Astrocyte of the spinal cord (primary cell): ENCODE measurements around the gene OR1L8.
"Not testable (repeated sequence)": the region's sequence is repeated elsewhere in the genome, so short reads cannot be mapped to it uniquely, and the experiment has no call there.

ENCODE experiments used
- DNase-seq: peaks from one replicate; pipeline ENCODE4 v3.0.0; 2011; ENCODE audit warnings: low read depth, low spot score
- H3K4me3 ChIP-seq: 2 replicates; pipeline ENCODE4 v1.5.1; 2011; ENCODE audit warnings: low read depth, mild to moderate bottlenecking, low read length, moderate library complexity
- in situ Hi-C: cut with HindIII; loops from 2 replicates; pipeline ENCODE4 v1.10.0; 2017; ENCODE audit warnings: low sequenced_read_pairs
- TF ChIP-seq, protein P1 (sequence below): IDR thresholded peaks from 2 replicates; pipeline ENCODE4 v1.5.1; 2012; ENCODE audit warnings: low read depth, mild to moderate bottlenecking, low read length, inconsistent platforms

The OR1L8 gene, protein sequence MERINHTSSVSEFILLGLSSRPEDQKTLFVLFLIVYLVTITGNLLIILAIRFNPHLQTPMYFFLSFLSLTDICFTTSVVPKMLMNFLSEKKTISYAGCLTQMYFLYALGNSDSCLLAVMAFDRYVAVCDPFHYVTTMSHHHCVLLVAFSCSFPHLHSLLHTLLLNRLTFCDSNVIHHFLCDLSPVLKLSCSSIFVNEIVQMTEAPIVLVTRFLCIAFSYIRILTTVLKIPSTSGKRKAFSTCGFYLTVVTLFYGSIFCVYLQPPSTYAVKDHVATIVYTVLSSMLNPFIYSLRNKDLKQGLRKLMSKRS

GRCh38 chr9:122583284-122583683, at the start of gene OR1L8:
Gene OR1L8 (minus strand): TSS chr9:122583384. CDS start chr9:122568477, 14,907 bp downstream.
- in situ Hi-C loops, DNase-seq, H3K4me3 ChIP-seq: not testable (repeated sequence)

DNA sequence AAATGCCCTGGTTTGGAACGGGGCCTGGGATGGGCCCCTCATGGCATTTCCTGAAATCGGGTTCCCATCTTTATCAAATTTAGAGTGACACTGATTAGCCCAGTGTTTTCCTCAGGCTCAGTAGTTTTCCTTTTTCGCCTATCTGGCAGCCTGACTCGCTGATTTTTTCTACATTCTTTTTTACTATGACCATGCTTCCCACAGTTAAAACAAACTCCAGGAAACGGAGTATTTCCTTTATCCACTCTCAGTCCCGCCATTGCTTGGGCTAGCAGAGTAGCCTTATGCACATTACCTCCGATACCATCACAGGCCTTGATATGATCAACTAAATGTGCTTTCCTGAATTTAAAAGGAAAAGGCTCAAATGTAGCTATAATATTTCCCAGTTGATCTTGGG, 36.8 kb upstream of the OR1L8 start:
- no peak for DNase-seq
- TF ChIP-seq, protein P1, sequence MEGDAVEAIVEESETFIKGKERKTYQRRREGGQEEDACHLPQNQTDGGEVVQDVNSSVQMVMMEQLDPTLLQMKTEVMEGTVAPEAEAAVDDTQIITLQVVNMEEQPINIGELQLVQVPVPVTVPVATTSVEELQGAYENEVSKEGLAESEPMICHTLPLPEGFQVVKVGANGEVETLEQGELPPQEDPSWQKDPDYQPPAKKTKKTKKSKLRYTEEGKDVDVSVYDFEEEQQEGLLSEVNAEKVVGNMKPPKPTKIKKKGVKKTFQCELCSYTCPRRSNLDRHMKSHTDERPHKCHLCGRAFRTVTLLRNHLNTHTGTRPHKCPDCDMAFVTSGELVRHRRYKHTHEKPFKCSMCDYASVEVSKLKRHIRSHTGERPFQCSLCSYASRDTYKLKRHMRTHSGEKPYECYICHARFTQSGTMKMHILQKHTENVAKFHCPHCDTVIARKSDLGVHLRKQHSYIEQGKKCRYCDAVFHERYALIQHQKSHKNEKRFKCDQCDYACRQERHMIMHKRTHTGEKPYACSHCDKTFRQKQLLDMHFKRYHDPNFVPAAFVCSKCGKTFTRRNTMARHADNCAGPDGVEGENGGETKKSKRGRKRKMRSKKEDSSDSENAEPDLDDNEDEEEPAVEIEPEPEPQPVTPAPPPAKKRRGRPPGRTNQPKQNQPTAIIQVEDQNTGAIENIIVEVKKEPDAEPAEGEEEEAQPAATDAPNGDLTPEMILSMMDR: no peak
- no peak overlapping the region for H3K4me3 ChIP-seq
- in situ Hi-C loops: no loop called here

DNA sequence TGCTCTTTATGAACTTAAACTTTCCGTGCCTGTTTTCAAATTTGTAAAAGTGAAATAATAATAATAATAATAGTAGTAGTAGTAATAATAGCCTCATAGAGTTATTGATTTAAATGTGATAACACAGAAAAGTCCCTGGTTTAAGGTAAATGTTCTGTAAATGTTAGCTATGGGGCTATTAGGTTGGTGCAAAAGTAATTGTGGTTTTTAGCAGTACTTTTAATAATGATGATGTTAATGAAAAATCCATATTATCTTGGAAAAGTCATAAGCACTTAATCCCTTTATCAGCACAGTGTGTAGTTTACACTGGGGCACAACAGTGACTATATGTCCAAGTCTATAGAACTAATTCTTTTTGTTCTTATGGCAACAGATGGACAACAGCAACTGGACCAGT, 31.2 kb upstream of the OR1L8 start, which contains the start of gene OR1Q1:
Gene OR1Q1, plus strand, starts transcription at position 377 of the 400 bp plus-strand sequence. Its CDS starts 0 bp downstream, at position 377.
- DNase-seq: no peak
- TF ChIP-seq, protein P1: no peak
- H3K4me3 ChIP-seq: no peak within 1 kb of the TSS
- in situ Hi-C loops: no loop called here

DNA sequence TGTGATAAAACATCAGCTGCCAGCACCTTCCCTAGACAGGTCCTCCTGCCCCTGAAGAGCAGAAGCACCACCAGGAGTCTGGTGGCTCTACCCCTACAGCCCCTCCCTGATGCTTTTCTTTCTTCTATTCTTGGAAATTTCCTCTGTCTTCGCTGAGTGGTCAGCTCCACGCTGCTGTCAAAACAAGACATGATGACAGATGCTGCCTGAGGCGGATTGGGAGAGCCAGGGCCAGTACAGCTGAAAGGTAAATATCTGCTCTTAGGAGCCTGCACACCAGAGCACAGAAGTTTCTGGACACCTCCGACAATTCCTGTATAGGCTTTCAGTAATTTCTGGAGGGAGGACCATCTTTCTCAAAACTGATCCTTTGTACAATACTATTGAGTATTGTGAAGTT, 26.6 kb upstream of the OR1L8 start:
- in situ Hi-C loops: no loop called here
- no peak for DNase-seq

DNA sequence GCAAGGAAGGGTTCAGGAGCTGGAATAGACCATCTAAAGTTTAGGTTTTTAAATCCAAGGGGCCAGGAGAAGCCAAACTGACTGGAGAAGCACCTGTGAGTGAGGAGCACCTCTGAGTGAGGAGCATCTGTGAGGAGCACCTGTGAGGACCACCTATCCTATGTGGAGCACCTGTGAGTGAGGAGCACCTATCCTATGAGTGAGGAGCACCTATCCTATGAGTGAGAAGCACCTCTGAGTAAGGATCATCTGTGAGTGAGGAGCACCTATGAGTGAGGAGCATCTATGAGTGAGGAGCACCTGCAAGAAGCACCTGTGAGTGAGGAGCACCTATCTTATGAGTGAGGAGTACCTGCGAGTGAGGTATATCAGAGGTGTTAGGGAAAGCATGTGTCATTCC, 23.4 kb upstream of the OR1L8 start:
- in situ Hi-C loops: no loop called here
- TF ChIP-seq, protein P1: no peak
- H3K4me3 ChIP-seq: no peak overlapping the region
- DNase-seq: no peak

More for the DNA sequence above, 26.6 kb upstream of the OR1L8 start:
- no peak overlapping the region for H3K4me3 ChIP-seq
- TF ChIP-seq, protein P1: no peak

- no peak overlapping the region for H3K4me3 ChIP-seq
- TF ChIP-seq, protein P1: no peak
- DNase-seq: no peak
- in situ Hi-C loops: no loop called here
These were observed 22.5 kb upstream of the OR1L8 start for GRCh38 chr9:122605691-122606090.

DNA sequence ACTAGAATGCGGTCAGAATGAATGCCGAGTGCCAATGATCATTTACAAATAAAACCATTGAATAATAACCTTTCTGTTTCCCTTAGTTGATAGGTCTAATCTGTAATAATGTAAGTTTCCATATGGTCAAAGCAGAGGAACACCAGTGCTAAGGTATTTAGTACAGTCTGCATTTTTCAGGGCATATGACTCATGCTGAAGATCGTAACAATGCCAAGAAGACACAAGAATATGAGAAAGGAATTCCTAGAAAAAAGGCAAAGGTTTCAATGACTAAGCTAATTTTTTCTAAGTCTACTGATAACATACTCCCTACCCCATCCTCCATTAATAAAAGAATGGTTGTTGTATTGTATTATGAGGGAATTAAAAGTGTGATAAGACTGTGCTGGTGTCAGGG, 2.8 kb downstream of the OR1L8 start:
- DNase-seq: peak; percentile 5
- in situ Hi-C loops: no loop called here
- no peak overlapping the region for H3K4me3 ChIP-seq
- TF ChIP-seq, protein P1: no peak
